HG03469 (cell line): ENCODE measurements around the gene CDIP1.
A peak's percentile ranks its signal among the peaks of the same experiment; 100 is the strongest.
"Not testable (repeated sequence)": the region's sequence is repeated elsewhere in the genome, so short reads cannot be mapped to it uniquely, and the experiment has no call there.

ENCODE experiments used
- ATAC-seq: cut with Tn5 transposase; IDR thresholded peaks from one replicate; pipeline ENCODE4 v1.9.1; 2021; ENCODE audit warnings: mild to moderate bottlenecking, moderate library complexity, moderate number of reproducible peaks; ENCODE audit not compliant: unreplicated experiment

Gene CDIP1

DNA sequence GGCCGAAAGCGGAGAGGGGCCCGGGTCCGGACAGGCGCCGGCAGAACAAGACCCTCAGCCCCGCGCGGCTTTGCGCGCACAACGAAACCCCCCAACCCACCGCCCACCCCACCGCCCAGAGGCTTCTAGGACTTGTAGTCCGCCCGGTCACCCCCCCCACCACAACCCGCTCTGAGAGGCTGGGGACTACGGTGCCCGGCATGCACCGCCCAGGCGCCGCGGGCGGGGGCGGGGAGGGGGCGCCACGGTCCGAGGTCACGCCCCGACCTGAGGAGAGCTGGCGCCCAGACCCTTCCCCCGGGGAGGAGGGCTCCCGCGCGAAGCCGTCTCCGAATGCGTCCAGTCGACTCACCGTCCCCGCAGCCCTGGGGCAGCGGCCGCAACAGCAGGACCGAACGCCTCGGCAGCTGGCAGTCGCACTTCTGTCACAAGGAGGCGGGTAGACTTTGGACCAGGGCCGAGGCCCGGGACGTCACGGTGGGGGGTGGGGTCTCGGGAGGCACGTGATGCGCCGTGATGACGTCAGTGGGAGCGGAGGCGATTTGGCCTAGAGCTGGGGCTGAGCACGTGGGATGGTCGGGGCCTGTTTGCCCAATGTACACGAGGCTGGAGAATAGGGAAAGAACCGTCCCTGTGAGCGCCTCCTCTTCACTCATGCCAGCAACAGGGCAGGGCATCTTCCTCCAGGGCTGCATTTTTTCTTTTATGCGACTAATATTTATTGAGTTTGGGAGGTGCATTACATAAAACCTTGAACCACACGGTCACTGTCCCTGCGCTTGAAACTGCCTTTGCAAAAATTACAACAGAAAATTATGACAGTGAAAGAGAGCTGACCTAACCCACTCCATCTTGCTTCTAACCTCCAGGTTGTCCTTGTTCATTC is at the start of gene CDIP1:
TSS of gene CDIP1 (minus strand) at position 424 of the 886 bp plus-strand sequence. CDS start 24,643 bp downstream, outside the sequence.
- peak; percentile 60 for ATAC-seq

DNA sequence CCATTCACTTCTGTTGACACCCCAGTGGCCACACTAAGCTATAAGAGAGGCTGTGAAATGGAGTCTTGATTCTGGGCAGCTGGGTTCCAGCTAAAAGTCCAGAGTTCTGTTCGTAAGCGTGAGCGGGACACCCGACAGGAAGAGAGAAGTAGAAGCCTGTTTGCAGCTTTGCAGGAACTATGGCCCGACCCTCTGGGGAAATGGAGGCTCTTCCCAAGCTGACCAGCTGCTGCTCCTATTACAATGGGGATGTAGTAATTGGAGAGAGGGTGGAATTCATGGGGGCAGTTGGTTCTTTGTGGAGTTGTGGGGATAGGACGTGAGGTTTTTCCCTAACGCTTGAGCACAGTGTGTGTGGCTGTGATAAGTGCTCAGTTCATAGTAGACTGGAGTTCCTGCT is 47.7 kb upstream of the CDIP1 start:
- ATAC-seq = no peak

DNA sequence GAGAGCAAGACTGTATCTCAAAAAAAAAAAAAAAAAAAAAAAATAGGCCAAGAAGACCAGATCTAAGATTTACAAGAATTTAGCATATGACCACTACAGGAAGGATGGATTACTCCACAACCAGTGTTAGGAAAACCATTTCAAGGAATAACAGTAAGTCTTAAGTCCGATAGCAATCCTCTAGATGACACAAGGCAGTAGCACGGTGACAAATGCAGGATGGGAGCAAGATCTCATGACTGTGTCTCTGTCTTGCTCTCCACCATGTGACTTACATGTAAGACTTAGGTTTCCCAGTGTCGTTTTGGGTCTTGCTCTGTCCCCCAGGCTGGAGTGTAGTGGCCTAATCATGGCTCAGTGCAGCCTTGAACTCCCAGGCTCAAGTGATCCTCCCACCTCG is 45.3 kb upstream of the CDIP1 start:
- no peak for ATAC-seq

DNA sequence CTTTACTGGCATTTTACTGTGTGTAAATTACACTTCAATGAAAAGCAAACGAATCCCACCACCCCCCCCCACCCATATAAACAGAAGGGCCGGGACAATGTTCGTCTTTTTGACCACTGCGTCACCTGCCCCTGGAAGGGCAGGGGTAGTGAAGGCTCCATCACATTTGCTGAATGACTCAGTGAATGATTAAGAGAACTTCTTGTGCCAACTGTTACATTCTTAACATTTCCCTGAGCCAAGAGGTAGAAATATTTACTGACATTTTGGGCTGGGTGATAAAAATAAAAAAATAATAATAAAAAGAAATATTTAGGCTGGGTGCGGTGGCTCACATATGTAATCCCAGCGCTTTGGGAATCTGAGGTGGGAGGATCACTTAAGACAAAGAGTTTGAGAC is 41.7 kb upstream of the CDIP1 start:
- ATAC-seq = no peak

DNA sequence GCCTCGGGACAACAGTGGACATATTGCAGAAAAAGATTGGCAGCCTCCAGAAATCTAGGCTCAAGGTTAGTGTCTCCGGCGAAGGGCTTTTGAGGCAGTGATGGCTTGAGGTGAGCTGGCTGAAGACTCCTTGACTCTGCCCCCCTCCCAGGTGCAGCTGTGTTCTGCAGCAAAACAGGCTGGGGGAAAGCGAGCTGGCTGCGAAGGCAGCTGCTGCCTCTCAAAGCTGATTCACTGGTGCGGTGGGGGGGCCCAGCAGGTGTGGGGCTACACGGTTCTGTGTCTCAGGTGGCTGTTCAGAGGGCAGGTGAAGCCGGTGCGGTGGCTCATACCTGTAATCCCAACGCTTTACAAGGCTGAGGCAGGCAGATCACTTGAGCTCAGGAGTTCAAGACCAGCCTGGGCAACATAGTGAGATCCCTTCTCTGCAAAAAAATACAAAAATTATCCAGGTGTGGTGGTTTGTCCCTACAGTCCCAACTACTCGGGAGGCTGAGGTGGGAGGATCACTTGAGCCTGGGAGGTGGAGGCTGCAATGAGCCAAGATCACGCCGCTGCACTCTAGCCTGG is 40.5 kb upstream of the CDIP1 start:
- no peak for ATAC-seq

DNA sequence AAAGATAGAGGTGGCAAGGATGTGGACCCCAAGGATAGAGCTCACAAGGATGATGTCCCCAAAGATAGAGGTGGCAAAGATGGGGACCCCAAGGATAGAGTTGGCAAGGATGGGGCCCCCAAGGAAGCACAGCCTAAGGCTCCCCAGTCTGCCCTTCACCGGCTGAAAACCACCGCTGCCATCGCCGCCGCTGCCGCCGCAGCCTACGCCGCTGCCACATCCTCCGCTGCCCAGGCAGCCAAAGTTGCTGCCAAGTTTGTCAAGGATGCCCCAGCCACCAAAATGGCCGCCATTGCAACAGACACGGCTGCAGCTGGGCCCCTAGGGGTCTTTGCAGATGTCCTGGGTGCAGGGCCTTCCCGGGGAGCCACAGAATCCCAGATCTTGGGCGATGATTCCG is 37.4 kb upstream of the CDIP1 start:
- no peak for ATAC-seq

DNA sequence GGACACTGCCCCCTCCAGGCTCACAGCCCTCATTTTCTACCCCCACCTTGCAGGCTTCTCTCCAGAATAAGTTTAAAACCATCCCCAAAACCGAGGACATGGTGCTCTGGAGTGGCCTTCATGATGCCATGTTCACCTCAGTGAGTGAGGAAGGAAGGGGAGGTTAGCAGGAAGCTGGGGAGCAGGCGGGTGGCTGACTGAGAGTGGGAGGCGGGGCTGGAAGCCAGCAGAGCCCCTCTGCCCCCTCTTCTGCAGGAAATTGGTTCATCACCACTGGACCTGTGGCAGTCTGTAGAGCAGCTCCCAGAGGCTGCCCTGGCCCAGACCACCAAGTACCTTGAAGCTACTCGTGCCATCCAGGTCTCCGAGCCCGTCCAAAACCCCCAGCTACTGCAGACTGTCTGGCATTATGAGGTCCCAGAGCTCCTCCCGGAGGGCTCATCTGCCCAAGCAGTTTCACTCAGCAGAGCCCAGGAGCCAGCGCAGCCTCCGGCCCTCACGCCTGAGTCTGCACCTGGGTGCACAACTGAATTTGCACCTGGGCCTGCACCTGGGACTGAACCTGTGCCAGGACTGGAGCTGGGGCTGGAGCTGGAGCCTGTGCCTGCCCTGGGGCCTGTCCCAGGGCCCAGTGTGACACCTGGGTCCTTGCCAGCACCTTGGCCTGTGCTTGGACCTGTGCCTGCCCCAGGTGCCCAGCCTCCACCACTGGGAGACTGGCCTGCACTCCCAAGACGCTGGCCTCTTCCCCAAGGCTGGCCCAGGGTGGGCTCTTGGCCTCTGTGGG is 36.5 kb upstream of the CDIP1 start:
- no peak for ATAC-seq

DNA sequence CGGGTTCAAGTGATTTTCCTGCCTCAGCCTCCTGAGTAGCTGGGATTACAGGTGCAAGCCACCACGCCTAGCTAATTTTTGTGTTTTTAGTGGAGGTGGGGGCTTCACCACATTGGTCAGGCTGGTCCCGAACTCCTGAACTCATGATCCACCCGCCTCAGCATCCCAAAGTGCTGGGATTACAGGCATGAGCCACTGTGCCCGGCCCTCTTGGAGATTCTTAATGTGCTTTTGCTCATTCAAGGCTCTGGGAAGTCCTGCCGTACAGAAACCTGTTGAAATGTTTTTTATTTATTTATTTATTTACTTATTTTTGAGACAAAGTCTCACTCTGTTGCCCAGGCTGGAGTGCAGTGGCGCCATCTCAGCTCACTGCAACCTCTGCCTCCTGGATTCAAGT is 35.4 kb upstream of the CDIP1 start:
- ATAC-seq = not testable (repeated sequence)

DNA sequence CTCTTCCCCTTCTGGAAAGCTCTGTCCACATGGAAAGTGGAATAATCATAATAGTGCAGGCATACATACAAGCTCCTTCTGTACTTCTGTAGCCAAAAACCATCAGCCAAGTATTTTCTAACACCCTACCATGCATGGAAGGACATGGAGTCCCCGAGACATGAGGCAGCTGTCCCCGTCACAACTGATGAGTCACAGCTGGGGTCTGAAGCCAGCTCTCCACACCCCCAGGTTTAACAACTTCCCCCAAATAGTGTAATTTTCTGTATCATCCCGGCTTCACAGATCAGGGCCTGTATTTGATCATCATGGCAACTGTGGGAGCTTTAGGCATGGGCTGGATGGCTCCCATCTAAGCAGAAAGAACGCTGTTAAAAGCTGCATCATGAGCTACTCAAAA is 34.1 kb upstream of the CDIP1 start:
- ATAC-seq = no peak

DNA sequence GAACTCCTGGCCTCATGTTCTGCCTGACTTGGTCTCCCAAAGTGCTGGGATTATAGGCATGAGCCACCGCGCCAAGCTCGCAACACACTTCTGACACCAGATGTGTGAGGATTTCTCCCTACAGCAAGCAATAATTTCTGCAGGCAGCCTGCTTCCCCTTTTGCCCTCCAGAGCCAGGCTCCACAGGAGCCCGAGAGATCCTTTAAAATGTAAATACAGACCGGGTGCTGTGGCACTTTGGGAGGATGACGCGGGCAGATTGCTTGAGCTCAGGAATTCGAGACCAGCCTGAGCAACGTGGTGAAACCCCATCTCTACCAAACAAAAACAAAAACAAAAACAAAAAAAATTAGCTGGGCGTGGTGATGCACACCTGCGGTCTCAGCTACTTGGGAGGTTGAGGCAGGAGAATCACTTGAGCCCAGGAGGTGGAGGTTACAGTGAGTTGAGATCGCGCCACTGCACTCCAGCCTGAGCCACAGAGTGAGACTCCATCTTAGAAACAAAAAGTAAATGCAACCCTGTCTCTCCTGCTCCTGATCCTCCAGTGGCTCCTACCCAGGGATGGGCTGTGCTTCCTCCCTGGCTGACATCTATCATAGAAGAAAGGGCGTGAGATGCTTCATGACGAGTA is 32.2 kb upstream of the CDIP1 start:
- no peak for ATAC-seq

DNA sequence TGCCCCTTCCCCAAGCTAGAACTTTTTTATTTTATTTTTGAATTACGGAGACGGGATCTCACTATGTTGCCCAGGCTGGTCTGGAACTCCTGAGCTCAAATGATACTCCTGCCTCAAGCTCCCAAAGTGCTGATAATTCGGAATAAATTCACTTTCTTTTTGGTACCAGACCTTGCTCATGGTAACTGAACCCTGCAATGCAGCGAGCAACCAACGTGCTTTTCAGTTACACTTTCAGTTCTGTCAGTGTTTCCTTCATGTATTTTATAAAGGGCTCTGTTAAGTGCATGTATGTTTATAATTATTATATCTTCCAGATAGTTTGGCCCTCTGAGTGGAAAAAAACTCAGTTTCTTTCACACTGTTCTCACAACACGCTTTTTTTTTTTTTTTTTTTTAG is 31.5 kb upstream of the CDIP1 start:
- no peak for ATAC-seq

DNA sequence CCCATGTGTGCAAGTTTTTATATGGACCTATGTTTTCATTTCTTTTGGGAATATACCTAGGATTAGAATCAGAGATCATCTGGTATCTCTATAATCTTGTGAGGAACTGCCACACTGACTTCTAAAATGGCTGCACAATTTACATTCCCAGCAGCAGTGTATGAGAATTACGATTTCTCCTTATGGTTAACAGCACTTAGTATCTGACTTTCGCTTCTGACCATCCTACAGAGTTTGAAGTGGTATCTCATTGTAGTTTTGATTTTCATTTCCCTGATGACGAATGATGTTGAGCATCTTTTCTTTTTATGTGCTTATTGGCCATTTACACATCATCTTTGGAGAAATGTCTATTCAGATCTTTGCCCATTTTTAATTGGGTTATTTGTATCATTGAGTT is 27.6 kb upstream of the CDIP1 start:
- ATAC-seq = no peak

DNA sequence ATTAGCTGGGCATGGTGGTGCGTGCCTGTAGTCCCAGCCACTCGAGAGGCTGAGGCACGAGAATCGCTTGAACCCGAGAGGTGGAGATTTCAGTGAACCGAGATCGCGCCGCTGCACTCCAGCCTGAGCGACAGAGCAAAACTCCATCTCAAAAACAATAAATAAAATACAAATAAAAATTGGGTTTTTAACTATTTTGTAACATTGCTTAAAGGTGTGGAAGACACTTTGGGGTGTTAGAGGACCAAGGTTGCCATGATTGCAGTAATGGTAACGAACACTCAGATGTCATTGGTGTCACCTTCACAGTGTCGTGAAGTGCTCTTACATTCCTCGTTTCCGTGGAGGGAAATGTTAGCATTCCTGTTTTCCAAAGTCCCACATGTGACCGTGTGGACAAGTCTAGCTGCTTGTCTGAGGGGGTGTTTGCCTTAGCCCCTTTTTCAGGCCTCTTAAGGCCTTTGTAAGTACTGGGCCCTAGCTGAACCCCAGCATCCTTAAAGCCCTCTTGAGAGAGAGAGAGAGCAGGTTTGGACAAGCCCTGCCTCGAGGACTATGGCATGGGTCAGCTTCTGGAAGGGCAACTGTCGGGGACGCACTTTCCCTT is 26.2 kb upstream of the CDIP1 start:
- ATAC-seq = no peak

DNA sequence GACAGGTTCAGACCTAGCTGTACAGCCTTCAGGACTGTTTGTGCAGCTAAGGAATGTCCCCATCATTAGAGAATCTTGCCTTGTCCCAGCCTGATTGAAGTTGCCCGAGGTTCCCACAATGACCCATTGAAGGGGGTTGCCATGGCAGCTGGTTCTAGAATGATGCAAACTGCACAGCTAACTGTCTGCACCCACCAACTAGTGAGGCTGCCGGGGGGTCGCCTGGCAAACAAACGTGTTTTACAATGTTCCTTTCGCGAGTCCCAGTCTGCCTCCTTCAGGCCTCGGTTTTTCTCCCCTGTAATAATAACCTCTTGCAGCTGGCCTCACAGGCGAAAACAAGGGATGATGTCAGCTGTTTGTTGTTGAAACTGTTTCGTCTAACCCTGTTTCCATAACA is 23.0 kb upstream of the CDIP1 start:
- no peak for ATAC-seq

DNA sequence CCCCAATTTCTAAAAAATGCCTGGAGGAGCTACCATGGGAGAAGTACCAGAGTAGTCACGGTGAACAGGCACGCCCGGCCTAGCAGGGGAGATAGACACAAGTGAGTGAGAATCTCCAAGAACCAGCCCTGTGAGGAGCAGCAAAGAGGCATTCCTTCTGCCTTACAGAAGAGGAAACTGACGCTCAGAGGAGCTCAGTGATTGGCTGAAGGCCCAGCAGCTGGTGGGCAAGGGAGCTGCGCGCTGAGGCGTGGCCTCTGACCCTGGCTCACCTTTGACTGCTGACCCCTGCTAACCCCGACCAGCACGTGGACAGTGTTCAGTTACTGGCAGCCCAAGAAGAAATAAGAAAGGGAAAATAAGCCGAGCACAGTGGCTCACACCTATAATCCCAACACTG is 19.4 kb upstream of the CDIP1 start:
- ATAC-seq = no peak

DNA sequence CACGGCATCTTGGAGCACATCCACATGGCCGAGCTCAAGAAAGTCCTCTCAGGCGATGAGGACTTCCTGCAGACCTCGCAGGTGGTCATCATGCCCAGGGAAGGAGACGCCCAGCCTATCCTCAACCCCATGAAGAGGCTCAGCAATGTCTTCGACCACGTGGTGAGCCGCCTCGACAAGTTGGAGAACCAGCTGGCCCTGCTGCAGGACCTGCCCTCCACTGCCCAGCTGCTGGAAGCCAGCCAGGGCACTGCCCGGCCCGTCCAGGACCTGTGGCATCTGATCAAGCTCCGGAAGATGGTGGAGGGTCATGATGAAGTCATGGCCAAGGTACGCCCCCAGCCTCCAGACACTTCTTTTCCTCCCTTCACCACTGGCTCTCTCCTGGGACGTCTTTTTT is 18.0 kb upstream of the CDIP1 start:
- ATAC-seq = no peak

DNA sequence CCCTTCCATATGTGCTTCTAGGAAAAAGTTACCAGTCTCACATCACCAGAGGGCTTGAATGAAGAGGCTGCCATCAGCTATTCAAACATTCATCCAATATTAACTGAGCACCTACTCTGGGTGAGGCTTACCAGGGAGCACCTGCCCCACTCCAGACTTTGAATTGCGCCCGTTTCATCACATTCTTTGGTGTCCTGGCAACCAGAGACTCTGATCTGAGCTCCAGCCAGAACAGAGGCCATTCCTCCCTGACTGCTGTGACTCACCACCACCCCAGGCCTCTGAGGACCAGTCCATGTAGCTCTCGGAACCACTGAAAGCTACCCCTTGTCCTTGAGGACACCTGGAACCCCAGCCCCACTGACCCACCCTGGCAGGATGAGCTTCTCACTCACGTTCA is 17.5 kb upstream of the CDIP1 start, which contains the start of gene C16orf96:
TSS of gene C16orf96 (plus strand) at position 229 of the 400 bp plus-strand sequence. CDS start at position 379, 150 bp downstream.
- no peak for ATAC-seq

DNA sequence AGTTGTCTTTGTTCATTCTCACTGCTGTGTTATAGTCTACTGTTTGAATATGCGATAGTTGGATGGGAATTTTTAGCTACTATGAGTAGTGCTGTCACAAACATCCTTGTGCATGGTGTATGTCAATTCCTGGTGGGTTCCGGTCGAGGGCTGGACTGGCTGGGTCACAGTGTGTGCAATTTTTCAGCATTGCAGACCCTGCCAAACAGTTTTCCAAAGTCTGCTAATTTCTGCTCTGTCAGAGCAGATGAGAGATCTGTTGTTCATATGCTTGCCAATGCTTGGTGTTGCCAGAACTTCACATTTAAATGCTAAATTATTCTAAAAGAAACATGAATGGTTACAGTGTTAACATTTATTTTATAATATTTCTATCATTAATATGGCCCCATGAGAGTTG is 14.0 kb upstream of the CDIP1 start:
- no peak for ATAC-seq

DNA sequence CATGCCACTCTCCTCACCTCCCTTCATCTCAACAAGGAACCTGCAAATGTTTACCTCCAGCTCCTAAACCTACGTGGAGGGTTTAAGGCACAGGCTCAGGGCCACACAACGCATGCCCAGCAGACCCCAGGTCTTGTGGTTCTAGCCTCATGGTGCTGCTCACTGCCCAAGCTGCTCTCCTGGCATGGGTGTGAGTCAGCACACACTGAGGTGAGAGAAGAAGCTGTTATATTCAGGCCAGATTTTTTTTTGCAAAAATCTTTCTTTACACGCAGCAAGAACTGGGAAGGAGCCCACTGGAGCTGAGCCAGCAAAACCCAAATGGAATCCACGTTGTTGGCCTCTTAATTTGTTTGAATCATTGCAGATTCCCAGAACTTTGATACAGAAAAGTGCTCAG is 12.0 kb upstream of the CDIP1 start:
- no peak for ATAC-seq

DNA sequence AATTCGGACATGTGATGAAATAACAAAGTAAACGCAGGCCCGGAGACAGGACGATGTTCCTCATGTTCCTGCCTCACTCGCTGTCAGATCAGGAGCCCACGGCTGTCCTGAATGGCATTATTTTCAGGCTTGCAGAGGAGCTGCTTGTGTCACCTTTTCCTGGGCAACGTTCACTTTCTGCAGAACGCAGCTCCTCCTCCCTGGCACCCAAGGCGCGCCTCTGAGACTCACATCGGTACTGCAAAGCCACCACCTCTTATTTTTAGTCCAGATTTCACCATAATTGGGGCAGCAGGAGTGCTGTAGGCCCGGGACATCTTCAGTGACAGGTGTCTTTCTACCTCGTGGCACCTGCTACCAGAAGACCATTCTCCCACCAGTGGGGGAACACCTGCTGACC is 9.6 kb upstream of the CDIP1 start:
- ATAC-seq = no peak

DNA sequence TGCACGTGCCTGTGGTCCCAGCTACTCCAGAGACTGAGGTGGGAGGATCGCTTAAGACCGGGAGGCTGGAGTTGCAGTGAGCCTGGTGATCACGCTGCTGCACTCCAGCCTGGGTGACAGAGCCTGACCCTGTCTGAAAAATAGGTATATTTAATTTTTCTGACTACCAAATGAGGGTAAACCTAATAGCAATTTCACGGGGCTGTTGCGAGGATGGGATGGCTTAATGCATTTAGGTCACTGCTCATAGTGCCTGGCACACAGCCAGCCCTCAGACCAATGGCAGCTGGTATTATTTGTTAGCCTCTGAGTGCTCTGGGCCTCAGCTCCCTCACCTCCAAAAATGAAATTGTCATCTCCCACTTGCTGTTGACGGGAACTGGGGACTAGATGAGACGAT is 5.9 kb upstream of the CDIP1 start:
- ATAC-seq = no peak
